IgD-negative memory B cell (primary cell): ENCODE data around the gene SFXN1. TPM values are rescaled to one million over a fixed set of nuclear protein-coding genes. Genes with fewer than 3 reads are reported as not detected.
A peak's percentile ranks its signal among the peaks of the same experiment; 100 is the strongest.

Source experiments
- H3K27ac Mint-ChIP-seq, 3 donors: one replicate each; pipeline ENCODE4 v1.8.0; 2020 to 2022; ENCODE audit warnings: mild to moderate bottlenecking in 3 of 3, mixed read lengths in 3 of 3, moderate library complexity in 1 of 3
- H3K27me3 Mint-ChIP-seq: one replicate; pipeline ENCODE4 v1.8.0; 2021; ENCODE audit warnings: mixed read lengths
- H3K36me3 Mint-ChIP-seq: one replicate; pipeline ENCODE4 v1.8.0; 2020; ENCODE audit warnings: mild to moderate bottlenecking, mixed read lengths
- H3K4me1 Mint-ChIP-seq, 3 donors: one replicate each; pipeline ENCODE4 v1.8.0; 2020 to 2022; ENCODE audit warnings: mixed read lengths in 3 of 3, mild to moderate bottlenecking in 1 of 3
- H3K4me3 Mint-ChIP-seq, 4 donors: one replicate each; pipeline ENCODE4 v1.8.0; 2020 to 2022; ENCODE audit warnings: mild to moderate bottlenecking in 4 of 4, mixed read lengths in 4 of 4, moderate library complexity in 3 of 4
- H3K9me3 Mint-ChIP-seq, 3 donors: one replicate each; pipeline ENCODE4 v1.8.0; 2020 to 2021; ENCODE audit warnings: mixed read lengths in 3 of 3, mild to moderate bottlenecking in 1 of 3
- polyA plus RNA-seq: library from polyadenylated mRNA; unstranded; fragments of 300-500 nt; fragmentation: Illumina TruSeq; gene quantifications from one replicate; pipeline ENCODE4 v1.2.3, GENCODE V29; 2021

SFXN1 gene
- polyA plus RNA-seq, 1 donor from 2014 or later: 26.9 TPM

DNA sequence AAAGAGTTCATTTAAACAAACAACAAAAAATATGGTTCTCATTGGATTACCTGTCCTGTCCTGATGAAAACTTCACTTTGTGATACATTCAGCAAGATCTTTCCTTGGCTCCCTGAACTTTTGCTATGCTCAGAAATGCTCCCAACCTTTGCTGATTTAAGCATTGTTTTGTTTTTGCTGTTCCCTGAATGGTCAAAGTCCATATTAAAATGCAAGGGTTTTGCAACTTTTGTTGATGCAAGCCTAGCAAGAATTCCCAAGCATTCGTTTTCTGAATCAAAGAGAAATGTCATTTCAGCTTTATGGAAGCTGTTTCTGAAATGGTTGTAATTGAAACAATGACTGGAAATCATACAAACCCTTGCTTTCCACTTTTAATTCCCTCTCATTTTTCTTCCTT, 3.1 kb upstream of the SFXN1 start:
- Mint-ChIP-seq H3K27ac (no peak overlapping the region), H3K27me3 (peaks cover 3% of the 10 kb centered on the region), H3K4me3 (peak overlapping the region in 1 of 4 donors; percentile 89)

GRCh38 chr5:175477440-175477839, 920 bp upstream of the SFXN1 start:
- Mint-ChIP-seq H3K27me3 (no peaks in the 10 kb centered on the region), H3K4me1 (peaks cover 13 to 32% (median 29%) of the 10 kb centered on the region in 3 donors), H3K4me3 (peak overlapping the region; percentile 89 to 96 (median 90)), H3K9me3 (no peaks in the 10 kb centered on the region), H3K27ac (no peak overlapping the region), H3K36me3 (peaks cover 1% of the 10 kb centered on the region)

More for the DNA sequence above, 3.1 kb upstream of the SFXN1 start:
- peaks cover 10 to 17% (median 15%) of the 10 kb centered on the region in 3 donors for H3K4me1 Mint-ChIP-seq
- no peaks in the 10 kb centered on the region for H3K9me3 Mint-ChIP-seq
- H3K36me3 Mint-ChIP-seq: peaks cover 1% of the 10 kb centered on the region

- H3K4me1 Mint-ChIP-seq: peaks cover 13 to 38% (median 32%) of the 10 kb centered on the region in 3 donors
- H3K27ac Mint-ChIP-seq: peak overlapping the region in 2 of 3 donors; percentile 55 to 58
- H3K4me3 Mint-ChIP-seq: peak overlapping the region; percentile 89 to 96 (median 90)
- H3K27me3 Mint-ChIP-seq: no peaks in the 10 kb centered on the region
- H3K9me3 Mint-ChIP-seq: no peaks in the 10 kb centered on the region
- peaks cover 1% of the 10 kb centered on the region for H3K36me3 Mint-ChIP-seq
Measured at GRCh38 chr5:175478008-175478383, 364 bp upstream of the SFXN1 start.

GRCh38 chr5:175479125-175479881, 943 bp downstream of the SFXN1 start:
- peak overlapping the region; percentile 94 to 98 (median 97) for H3K4me3 Mint-ChIP-seq
- peaks cover 1% of the 10 kb centered on the region for H3K36me3 Mint-ChIP-seq
- H3K4me1 Mint-ChIP-seq: peaks cover 16 to 47% (median 36%) of the 10 kb centered on the region in 3 donors
- peak overlapping the region; percentile 78 to 92 (median 91) for H3K27ac Mint-ChIP-seq
- no peaks in the 10 kb centered on the region for H3K27me3 Mint-ChIP-seq
- no peaks in the 10 kb centered on the region for H3K9me3 Mint-ChIP-seq

DNA sequence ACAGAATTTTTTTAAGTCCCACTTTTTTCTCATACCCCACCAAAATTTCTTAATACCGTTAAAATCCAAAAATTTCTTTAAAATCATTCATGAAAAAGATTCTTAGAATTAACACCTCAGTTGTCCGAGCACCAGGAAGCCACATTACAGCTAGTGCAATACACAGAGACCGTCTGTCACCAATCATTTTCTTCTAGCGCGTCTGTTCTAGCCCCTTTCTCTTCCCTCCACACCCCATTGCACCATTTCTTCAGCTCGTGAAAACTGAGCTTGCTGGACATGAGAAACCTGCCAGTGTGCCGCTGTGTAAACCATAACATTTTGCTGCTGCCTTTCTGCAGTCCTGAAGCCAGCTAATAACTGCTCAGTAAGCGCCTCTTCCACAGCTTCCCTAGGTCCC, 5.0 kb downstream of the SFXN1 start:
- Mint-ChIP-seq H3K4me1 (peaks cover 16 to 61% (median 38%) of the 10 kb centered on the region in 3 donors), H3K27ac (no peak overlapping the region), H3K9me3 (no peaks in the 10 kb centered on the region), H3K4me3 (peak overlapping the region in 1 of 4 donors; percentile 46), H3K36me3 (peaks cover 8% of the 10 kb centered on the region), H3K27me3 (no peaks in the 10 kb centered on the region)

- Mint-ChIP-seq H3K9me3 (no peaks in the 10 kb centered on the region), H3K4me1 (peaks cover 18 to 56% (median 38%) of the 10 kb centered on the region in 3 donors), H3K4me3 (peak overlapping the region in 2 of 4 donors; percentile 46 to 58), H3K36me3 (peaks cover 8% of the 10 kb centered on the region), H3K27me3 (no peaks in the 10 kb centered on the region), H3K27ac (peak overlapping the region in 1 of 3 donors; percentile 69)
Measured at GRCh38 chr5:175484322-175484721, 6.0 kb downstream of the SFXN1 start.

DNA sequence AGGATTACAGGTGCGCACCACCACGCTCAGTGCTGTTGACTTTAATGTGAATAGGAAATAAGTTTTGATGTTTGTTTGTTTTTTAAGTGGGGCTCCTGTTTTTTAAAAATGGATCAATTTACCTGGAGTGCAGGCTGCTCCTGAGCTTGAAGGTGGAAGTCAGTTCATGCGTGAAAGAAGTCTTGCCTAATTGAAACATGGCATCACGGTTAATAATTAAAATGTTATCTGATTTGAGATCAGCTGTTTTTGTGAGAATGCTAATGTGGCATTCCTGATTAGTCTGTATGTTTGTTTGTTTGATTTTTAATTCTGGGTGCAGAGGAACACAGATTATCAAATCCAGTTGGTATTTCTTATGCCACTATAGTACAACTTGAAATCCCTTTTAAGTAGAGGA, 6.5 kb downstream of the SFXN1 start:
- peaks cover 15 to 51% (median 36%) of the 10 kb centered on the region in 3 donors for H3K4me1 Mint-ChIP-seq
- H3K27ac Mint-ChIP-seq: no peak overlapping the region
- H3K9me3 Mint-ChIP-seq: no peaks in the 10 kb centered on the region
- H3K36me3 Mint-ChIP-seq: peaks cover 8% of the 10 kb centered on the region
- no peaks in the 10 kb centered on the region for H3K27me3 Mint-ChIP-seq
- H3K4me3 Mint-ChIP-seq: no peak overlapping the region

DNA sequence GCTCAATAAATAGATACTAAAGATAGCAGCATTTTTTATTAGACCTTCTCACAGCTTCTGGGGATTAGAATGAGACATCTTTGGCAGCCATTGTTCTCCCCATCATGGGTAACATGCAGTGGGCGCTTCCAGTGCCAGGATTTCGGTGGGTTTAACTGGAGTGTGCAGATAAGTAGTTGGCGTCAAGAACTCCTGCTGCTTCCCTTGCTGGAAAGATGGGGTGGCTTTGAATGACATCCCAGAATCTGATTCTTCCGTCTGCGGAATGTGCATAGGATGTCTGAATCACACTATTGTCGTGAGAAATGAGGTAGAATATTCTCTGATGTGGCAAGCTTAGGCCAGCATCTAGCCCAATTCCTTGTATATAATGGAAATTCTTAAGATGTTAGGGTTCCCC, 7.3 kb downstream of the SFXN1 start:
- Mint-ChIP-seq H3K36me3 (peaks cover 8% of the 10 kb centered on the region), H3K4me3 (no peak overlapping the region), H3K4me1 (peaks cover 13 to 46% (median 33%) of the 10 kb centered on the region in 3 donors), H3K9me3 (no peaks in the 10 kb centered on the region), H3K27me3 (no peaks in the 10 kb centered on the region), H3K27ac (no peak overlapping the region)

- Mint-ChIP-seq H3K36me3 (peaks cover 11% of the 10 kb centered on the region), H3K9me3 (no peaks in the 10 kb centered on the region), H3K27me3 (no peaks in the 10 kb centered on the region), H3K27ac (no peak overlapping the region), H3K4me3 (no peak overlapping the region), H3K4me1 (peaks cover 12 to 32% (median 20%) of the 10 kb centered on the region in 3 donors)
Measured at GRCh38 chr5:175487514-175488222, 9.3 kb downstream of the SFXN1 start.

- Mint-ChIP-seq H3K9me3 (no peaks in the 10 kb centered on the region), H3K36me3 (peaks cover 12% of the 10 kb centered on the region), H3K27ac (no peak overlapping the region), H3K4me3 (no peak overlapping the region), H3K4me1 (peaks cover 5 to 18% (median 16%) of the 10 kb centered on the region in 3 donors), H3K27me3 (no peaks in the 10 kb centered on the region)
Measured at GRCh38 chr5:175489693-175490443, 11.5 kb downstream of the SFXN1 start.

DNA sequence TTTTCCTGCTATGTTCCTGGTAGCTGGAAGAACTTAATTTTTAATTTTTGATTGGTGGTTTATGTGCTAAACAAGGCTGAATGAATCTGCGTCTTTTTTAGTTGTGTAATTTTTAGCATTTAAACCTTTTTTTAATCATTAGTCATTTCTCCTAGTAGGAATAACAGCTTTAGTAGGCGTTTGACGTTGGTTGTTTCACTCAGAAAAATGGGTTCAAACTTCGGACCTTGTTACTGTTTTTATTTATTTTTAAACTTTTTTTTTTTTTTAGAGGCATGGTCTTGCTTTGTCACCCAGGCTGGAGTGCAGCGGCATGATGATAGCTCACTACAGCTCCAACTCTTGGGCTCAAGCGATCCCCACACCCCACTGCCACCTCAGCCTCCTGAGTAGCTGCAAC, 12.9 kb downstream of the SFXN1 start:
- no peaks in the 10 kb centered on the region for H3K9me3 Mint-ChIP-seq

DNA sequence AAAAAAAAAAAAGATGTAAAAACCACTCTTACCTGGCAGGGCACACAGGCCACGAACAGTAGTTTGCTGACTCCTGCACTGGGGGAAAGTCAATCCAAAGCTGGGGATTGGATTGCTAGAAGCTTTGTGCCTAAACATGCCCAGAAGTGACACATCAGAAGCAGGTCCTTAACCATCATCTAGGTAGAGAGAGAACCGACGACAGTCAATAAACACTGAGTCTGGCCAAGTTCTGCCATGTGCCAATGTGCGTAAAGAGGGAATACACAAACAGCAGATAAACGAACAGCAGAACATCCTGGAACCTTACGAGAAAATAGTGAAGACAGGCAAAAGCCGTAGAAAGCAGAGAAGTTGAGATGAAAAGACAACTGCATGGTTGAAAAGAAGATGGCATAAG, 14.9 kb downstream of the SFXN1 start:
- peaks cover 8% of the 10 kb centered on the region for H3K36me3 Mint-ChIP-seq

More for the DNA sequence above, 12.9 kb downstream of the SFXN1 start:
- H3K27me3 Mint-ChIP-seq: no peaks in the 10 kb centered on the region
- peaks cover 12% of the 10 kb centered on the region for H3K36me3 Mint-ChIP-seq
- no peak overlapping the region for H3K27ac Mint-ChIP-seq
- H3K4me3 Mint-ChIP-seq: no peak overlapping the region
- peaks cover 5 to 14% (median 5%) of the 10 kb centered on the region in 3 donors for H3K4me1 Mint-ChIP-seq

DNA sequence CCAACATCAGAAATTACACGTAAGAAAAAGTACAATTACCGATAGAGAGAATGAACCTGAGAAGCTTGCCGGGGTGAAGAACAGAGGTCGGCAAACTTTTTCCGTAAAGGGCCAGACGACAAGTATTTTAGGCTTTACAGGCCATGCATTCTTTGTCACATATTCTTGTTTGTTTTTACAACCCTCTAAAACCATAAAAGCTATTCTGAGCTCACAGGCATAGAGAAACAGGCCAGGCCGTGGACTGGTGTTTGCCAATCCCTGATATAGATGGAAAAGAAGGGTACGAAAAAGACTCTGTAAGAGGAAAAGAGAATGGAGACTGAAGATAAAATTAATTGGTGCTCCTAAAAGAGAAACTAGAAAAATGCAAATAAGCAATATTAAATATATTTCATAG, 15.4 kb downstream of the SFXN1 start:
- no peaks in the 10 kb centered on the region for H3K9me3 Mint-ChIP-seq
- H3K36me3 Mint-ChIP-seq: peaks cover 10% of the 10 kb centered on the region
- H3K4me3 Mint-ChIP-seq: no peak overlapping the region
- H3K4me1 Mint-ChIP-seq: peaks cover 0 to 7% (median 3%) of the 10 kb centered on the region in 3 donors
- H3K27ac Mint-ChIP-seq: no peak overlapping the region
- no peaks in the 10 kb centered on the region for H3K27me3 Mint-ChIP-seq

More for the DNA sequence above, 14.9 kb downstream of the SFXN1 start:
- no peaks in the 10 kb centered on the region for H3K9me3 Mint-ChIP-seq
- no peak overlapping the region for H3K27ac Mint-ChIP-seq
- H3K4me3 Mint-ChIP-seq: no peak overlapping the region
- peaks cover 0 to 10% (median 5%) of the 10 kb centered on the region in 3 donors for H3K4me1 Mint-ChIP-seq
- no peaks in the 10 kb centered on the region for H3K27me3 Mint-ChIP-seq

GRCh38 chr5:175494264-175495183, 16.2 kb downstream of the SFXN1 start:
- H3K4me1 Mint-ChIP-seq: peaks cover 0 to 6% (median 3%) of the 10 kb centered on the region in 3 donors
- H3K36me3 Mint-ChIP-seq: peaks cover 10% of the 10 kb centered on the region
- H3K27me3 Mint-ChIP-seq: no peaks in the 10 kb centered on the region
- H3K27ac Mint-ChIP-seq: no peak overlapping the region
- no peaks in the 10 kb centered on the region for H3K9me3 Mint-ChIP-seq
- no peak overlapping the region for H3K4me3 Mint-ChIP-seq
